Superior temporal gyrus (tissue), 1 donor: Measurements from ENCODE around the gene WNT10A.

Experiments used
- DNase-seq: peaks from one replicate; pipeline ENCODE4 v3.0.0-alpha.2; 2016; ENCODE audit errors: extremely low spot score

Gene WNT10A

DNA sequence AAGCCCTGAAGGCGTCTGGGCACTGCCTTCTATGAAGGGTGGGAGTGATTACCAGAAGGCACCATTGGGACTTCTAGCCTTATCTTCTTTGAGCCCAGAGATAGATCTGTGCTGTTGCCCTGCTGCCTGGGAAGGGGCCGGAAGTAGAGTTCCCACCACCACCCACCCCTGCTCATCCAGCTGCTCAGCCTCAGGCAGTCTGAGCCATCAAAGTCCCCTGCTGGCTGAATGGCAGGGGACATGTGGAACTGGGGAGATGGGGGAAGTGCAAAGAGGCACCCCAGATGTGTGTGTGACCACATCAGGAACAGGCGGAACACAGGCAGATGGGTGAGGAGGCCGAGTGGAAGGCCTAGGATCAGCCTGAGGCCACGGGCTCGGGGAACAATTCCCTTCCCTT lies 3.3 kb upstream of the WNT10A start:
- DNase-seq, result no peak

DNA sequence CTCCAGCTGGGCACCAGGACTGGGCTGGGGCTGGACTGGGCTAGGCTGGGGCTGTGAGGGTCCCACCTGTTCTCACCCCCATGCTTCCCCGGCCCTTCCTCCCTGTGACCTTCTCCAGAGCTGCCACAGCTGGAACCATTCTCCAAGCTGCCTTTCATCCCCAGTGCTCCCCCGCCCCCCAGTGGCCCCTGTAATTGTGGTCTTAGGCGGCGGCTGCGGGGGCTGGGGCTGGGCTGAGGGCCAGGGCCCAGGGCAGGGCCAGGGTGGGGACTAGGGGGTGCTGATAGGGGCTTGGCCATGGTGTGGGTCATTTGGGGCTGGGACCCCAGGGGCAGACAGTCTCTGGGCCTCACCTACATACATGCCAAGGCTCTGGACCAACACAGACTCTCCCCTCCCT lies 2.8 kb upstream of the WNT10A start:
- DNase-seq, result no peak

DNA sequence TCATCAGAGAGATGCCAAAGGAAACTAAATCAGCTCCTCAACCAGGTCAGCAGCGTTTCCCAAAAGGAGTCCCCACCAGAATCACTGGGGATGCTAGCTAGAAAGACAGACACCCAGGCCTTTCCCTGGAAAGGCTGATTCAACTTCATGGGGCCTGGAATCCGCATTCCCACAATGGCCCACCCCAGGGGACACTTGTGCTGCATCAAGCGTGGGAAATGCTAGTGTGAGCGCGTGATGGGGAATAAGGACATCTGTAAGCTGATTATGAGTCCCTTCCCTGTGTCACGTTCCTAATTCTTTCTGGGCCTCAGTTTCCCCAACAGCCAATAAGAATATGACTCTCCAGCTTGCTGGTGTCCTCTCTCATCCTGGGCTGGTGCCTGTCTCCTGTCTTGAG lies 2.2 kb upstream of the WNT10A start:
- no peak for DNase-seq

DNA sequence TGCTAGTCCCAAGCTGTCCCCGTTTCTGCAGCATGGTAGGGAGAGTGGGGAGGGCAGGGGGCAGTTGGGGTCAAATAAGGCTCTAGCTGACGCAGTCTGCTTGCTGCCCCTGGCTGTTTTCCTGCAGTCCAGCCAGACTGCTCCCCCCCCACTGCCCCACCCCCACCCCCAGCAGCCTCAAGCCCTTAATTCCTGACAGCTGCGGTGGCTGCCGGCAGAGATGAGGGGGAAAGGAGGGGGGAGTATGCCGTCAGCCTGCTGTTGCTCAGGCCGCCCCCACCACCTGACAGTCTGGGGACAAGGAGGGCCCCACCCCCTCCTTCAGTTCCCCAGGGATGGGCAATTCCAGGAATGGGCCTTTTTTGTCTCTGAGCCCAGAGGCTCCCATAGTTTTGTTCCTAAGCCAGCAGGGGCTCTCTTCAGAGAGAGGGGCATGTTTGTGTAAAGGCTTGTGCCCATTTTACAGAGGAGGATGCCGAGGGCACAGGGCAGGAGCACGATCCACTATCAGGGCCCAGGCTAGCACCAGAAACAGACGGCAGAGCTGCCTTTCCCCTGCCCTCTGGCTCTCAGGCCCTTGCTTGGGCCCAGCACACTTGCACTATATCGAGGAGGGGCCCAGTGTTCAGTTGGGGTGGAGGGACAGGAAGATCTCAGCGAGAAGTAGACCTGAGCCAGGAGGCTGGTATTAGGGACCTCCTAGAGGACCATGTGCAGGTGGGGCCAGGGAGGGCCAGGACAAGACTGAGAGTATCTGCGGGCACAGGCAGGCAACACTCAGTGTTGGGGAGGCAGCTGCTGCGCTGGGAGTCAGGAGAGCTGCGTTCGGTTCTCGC lies 1.5 kb upstream of the WNT10A start:
- no peak for DNase-seq

- no peak for DNase-seq
Observed at GRCh38 chr2:218879776-218880101, 913 bp upstream of the WNT10A start.

DNA sequence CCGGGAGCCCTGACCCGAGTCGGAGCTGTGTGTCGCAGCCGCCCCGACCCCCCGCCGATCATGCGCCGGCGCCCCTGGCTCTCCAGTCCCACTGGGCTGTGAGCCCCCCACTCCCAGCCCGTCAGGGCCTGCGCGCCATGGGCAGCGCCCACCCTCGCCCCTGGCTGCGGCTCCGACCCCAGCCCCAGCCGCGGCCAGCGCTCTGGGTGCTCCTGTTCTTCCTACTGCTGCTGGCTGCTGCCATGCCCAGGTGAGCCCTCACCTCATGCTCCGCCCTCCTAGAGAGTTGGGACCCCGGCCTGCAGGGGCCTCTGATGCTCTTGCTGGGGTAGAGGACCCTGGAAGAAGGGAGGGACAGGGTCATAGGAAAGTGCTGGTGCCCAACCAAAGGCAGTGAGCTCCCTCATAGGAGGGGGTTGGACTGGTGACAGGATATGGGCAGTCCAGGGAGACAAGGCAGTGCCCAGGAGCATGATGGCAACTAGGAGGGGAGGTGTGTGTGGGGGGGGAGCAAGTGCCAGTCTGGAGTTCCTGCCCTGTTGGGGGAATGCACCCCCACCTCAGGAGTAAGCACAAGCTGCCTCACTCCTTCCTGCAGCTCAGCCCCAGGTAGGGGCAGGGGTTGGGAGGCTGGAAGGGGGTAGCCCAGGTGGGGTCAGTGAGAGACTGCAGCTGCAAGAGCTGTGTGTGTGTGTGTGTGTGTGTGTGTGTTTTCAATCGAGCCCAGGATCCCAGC lies 375 bp downstream of the WNT10A start:
- no peak for DNase-seq

GRCh38 chr2:218881744-218882460 lies 1.2 kb downstream of the WNT10A start:
- no peak for DNase-seq

DNA sequence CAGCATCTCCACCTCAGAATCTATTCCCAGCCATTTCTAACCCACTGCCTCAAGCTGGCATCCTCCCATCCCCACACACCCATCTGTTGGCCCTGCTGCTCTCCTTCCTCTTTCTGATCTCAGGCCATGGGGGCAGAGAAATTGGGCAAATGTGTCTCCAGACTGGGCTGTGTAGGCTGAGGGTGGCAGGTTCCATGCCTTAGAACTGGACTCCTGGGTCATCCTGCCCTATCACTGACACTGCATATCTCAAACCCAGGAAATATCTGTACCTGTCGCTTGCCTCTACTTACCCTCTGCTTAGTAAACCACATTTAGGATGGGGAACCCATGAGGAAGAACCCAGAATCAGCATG lies 1.8 kb downstream of the WNT10A start:
- DNase-seq, result no peak

DNA sequence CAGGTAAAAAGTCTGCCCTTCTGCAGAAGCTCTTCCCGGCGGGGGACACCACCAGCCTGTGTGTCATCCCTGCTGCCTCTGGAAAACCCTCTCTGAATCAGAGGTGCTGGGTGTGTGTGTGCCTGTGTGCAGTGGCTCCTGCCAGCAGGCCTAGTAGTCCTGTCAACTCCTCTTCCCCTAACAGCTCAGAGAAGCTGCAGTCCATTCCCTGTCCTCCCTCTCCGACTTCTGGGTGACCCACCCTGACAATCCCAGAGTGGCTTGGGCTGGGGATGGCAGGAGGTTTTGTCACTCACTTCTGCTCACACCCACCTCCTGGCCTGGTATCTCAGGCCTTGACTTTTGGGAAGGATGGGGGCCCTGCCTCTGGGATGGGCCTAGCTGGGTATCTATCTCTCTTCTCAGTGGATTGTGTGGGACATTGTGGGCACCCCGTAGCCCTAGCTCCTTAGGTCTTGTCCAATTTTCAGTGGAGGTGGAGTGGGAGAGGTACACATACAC lies 2.3 kb downstream of the WNT10A start:
- DNase-seq, result no peak

DNA sequence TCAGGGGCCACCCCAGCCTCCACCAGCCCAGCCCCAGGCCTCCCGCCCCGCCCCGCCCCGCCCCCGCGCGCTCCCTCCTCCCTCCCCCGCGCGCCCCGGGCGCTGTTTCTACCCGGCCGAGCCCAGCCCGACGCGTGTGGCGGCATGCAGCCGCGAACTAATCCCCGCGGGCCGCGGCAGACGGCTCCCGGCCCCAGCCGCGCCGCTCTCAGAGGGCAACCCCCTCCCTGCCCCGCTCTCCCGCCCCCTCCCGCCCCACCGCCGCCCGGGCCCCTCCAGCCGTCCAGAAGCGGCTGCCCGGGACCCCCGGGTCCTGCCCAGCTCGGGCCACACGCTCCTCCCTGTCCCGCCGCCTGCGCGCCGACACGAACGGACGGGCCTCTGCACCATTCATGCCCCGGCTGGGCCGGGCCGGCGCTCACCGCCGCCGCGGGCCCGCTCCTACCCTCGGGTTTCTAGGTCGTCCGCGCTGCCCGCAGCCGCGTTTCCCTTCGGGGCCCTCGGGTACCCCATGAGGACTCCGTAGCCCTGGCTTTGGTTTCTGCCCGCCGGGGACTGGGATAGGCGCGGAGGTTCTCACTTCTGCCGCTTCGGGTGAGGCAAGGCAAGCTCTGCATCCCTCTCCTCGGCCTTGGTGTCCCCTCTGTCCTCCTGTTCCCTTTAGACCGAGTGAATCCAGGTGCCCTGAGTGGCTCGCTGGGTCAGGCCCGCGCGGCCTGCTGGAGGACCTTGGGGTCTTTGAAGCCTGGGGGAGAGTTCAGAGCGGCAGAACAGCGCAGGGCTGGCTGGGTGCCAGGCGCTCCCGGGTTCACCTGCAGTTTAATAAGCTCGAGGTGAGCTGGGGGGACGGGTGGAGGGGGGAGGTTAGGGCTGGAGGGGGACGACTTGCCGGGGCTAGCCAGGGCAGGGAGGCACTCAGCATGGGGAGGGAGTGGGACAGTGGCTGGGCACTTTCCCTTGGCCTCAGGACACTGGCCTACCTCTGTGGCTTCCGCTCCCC lies 3.1 kb downstream of the WNT10A start:
- DNase-seq, result no peak

- DNase-seq, result no peak
Observed at GRCh38 chr2:218884519-218884918, 3.9 kb downstream of the WNT10A start.

DNA sequence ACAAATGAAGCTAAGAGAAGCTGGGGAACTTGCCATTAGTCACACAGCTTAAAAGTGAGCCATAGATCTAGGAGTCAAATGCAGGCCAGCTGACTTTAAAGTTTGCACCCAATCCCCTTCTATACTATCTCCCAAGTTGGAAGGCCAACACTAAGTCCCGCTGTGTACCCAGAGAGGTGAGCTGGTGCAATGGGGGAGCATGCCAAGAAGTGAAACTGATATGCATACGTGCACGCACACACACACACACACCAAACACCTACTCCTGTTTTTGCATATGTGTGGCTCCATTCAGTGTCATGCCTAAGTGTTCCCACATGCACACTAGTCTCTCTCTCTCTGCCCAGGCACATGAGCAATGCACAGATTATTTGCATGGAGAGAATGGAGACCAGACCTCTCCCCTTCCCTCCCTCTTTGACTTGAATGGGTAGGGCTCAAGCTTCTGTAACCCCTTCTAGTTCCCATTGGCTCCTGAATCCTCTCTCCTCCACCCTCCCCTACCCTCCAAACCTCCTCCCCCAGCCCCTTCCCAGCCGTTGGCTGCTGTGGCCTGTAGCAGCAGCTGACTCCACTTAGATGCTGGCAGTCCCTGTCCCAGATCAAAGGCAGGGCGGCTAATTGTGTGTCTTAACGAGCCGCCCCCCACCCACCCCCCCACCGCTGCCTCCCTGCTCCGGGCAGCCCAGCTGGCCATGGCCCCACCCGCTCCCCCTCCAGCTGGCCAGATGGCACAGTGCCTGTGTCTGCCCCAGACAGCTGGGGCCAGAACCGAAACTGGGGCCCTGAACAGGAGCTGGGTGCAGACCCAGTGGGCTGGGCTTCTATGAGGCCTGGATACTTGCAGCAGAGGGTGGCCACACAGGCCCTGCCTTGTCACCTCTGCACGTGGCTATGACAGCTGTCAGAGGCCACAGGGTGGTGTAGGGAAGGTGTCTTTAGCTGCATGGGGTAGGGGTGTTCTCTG lies 5.6 kb downstream of the WNT10A start:
- DNase-seq, result peak; percentile 51

DNA sequence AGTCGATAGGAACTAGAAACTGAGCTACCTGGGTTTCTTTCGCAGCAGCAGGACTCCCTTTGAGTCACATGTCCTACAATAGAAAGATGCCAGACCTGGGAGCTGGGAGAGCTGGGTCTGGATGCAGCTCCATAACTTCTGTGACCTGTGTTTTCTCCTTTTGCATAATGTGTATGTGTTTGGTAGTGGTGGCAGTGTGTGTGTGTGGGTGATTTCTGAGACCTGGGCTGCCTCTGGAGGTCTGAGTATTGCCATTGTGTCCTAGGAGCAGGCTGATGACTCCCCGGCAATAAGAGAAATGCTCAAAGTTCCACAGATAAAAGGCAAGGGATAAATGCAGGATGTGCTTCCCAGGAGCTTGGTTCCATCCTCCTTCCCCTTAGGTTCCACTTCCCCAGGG lies 6.4 kb downstream of the WNT10A start:
- no peak for DNase-seq

DNA sequence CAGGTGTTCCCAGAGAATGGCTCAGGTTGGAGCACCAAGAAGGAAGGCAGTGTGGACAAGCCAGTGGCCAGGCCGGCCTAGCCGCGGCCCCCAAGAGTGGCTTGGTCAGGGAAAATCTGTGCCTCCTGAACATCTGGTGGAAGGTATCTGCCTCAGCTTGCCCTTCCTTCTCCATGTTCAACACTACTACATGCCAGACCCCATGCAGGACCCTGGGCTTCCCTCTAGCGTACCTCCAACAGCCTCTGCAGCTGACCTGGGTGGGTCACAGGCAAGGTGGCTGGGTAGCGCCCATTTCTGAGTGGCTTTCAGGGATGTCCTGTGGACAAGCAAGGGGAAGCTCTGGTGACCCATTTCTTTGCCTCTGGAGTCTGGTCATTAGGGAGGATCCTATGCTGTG lies 7.7 kb downstream of the WNT10A start:
- no peak for DNase-seq

DNA sequence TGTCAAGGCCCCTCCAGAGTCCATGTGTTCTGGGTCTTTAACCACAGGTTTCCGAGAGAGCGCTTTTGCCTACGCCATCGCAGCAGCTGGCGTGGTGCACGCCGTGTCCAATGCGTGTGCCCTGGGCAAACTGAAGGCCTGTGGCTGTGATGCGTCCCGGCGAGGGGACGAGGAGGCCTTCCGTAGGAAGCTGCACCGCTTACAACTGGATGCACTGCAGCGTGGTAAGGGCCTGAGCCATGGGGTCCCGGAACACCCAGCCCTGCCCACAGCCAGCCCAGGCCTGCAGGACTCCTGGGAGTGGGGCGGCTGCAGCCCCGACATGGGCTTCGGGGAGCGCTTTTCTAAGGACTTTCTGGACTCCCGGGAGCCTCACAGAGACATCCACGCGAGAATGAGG lies 9.3 kb downstream of the WNT10A start:
- DNase-seq, result no peak

DNA sequence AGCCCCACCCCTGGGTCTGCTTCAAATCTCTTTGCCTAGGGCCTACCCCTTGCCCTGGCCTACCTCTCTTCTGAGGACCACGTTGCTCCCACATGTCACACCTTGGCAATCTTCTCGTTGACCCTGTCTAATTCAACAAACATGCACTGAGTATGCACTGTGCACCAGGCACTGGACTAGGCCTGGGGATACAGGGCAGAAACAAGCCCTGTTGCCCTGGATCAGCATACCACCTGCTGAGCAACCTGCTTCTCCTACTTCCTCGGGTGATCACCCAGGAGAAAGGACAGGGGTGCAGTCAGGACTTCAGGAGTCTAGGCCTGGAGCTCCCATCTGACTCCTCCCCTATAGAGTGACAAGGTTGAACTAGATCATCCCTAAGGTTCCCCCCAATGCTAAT lies 9.7 kb downstream of the WNT10A start:
- no peak for DNase-seq

DNA sequence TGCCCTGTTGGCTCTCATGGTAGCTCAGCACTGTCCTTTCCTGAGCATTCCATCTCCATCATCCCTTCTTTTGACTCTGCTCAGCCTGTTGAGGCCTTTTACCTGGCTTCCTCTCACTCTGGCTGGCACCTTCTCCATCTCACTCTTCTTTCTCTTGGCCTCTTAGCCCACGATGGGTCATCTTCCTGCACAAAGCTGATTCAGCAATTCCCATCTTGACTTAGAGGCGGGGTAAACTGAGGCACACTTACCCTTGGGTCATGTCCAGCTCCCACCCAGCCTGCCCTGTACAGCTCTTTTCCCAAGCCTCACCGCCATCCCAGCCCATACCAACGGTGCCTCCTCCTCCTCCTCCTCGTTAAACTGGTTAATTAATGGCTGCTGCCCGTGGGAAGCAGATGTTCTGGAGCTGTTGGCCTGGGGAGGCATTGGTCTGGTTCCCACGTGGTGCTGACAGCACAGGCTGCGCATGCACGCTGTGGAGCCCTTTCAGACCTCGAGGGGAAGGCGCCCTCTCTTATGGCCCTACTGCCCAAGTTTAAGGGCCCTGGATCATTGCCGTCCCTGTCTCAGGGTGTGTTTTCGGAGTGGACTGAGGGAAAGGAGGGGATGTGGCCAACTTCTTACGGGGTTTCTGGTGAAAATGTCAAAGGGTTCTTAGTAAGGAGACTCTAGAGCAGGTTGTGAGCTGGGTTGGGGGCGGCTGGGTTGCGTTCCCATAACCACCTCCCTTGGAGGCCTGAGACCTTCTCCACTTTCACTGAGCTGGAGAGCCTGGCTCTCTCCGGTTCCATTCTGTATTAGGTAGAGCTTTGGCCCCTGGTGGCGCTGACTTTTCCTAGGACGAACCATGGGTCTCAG lies 10.9 kb downstream of the WNT10A start:
- DNase-seq, result no peak

DNA sequence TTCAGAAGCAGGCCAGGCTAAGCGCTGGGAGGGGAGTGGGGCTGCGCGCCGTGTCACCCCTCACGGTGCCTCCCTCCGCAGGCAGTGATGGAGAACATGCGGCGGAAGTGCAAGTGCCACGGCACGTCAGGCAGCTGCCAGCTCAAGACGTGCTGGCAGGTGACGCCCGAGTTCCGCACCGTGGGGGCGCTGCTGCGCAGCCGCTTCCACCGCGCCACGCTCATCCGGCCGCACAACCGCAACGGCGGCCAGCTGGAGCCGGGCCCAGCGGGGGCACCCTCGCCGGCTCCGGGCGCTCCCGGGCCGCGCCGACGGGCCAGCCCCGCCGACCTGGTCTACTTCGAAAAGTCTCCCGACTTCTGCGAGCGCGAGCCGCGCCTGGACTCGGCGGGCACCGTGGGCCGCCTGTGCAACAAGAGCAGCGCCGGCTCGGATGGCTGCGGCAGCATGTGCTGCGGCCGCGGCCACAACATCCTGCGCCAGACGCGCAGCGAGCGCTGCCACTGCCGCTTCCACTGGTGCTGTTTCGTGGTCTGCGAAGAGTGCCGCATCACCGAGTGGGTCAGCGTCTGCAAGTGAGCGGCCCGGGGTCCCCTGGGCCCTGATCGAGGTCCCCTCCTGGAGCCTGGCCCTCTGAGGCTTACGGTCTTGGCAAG lies 12.2 kb downstream of the WNT10A start:
- DNase-seq, result peak; percentile 50
